NCI-H2171 treated with DMSO at 0.1 percent for 48 hours (cell line): Measurements from ENCODE around the gene CMSS1.

Experiments
- DNase-seq: peaks from one replicate; lab custom pipeline; 2025; lab: John Stamatoyannopoulos, UW

The CMSS1 gene

DNA sequence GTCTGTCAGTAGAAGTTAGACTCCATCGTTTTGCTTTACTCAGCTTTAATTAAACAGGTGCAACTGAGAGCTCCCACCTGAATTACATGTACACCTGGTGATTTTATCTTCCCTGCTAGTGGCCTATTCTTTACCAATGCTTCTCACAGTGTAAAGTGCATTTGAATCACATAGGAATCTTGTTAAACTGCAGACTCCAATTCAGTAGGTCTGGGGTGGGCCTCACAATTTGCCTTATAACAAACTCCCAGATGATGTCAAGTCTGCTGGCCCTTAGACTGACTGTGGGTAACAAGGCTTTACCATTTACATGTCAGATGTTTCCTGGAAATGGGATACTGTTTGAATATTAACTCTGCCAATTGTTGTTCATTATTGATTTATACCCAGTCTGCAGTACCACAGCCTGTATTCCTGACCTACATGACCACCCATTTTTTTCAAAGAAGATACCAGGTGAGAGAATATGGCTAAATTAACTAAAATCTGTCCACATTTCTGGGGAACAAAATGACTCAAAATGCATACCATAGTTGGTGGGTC lies 37.2 kb downstream of the CMSS1 start:
- no peak for DNase-seq

DNA sequence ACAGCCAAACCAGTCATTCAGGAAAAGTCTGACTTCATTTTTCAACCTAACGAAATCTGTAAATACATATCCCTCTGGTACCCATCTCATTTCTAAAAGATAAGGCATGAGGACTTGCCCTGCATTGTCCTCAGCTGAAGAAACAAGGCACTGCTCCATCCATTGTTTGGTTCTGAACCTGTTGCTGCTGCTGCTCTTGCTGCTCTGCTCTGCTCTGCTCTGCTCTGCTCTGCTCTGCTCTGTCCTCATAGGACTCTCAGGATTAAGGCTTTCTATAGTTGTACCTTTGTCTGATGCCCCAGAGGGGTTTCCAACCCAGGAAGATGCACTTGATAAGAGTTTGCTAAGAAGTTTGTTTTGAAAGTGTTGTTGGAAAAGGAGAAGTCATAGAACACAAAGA lies 38.2 kb downstream of the CMSS1 start:
- no peak for DNase-seq

DNA sequence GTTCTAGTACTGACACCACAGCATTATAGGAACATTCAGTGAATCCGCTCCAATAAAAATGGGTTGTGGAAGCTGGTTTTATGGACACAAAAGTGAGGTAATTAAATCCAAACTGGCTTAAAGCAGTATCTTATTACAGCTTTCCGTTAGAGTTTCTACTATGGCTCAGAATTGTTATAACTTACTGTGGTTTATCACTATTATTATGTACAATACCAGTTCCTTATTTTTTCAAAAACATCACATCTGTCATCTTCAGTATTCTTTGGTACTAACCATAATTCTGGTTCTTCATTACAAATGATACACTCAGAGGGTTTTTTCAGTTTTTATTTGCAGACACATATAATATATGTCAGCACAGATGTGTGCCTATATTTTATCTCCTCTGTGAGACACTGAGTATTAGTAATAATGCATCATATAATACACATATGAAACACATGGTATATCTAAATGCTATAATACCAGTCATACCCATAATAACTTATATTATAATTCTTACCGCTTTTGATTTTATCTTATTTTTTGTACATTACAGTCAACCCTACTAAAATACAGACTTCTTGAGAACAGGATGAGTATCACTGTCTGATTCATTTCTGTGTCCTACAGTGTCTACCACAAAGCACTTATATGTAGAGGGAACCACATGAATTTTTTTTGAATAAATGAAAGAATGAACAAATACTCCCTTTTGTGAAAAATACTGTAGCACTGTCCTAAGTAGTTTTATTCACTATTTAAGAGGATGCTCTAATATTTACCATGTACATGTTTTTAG lies 39.0 kb downstream of the CMSS1 start:
- DNase-seq = no peak

DNA sequence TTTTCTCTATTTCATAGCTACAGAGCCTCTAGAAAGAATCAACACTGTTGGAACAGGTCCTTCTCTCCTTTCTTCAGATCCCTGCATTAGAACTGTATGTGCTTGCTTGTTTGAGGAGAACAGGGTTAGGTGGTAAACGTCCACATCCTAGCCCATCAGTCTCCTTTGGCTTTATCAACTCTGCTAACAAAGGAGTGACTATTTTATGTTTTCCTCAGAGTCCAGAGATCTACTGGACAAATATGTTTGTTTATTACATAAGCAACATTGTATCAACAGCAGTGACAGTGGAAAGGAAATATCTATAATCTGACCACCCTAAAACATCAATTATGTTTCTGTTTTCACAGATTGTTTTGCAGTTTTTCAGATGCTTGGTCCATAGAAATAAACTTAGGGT lies 39.6 kb downstream of the CMSS1 start:
- no peak for DNase-seq

DNA sequence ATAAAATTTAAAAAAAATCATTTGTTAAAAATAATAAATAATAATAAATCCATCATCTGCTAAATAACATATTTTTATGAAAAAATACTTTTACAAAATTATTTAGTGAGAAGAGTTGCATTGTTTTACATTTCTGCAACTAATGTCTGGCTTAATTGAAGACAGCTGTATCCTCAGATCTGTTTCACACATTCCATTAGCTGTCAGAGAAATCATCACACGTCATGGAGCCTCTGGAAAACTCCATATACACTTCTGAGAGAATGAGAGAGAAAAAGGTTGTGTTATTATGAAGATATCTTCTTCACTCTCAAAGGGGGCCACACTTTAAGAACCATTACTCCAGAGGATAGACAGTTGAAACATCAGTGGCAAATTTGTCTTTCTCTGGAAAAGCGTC lies 40.8 kb downstream of the CMSS1 start:
- no peak for DNase-seq

DNA sequence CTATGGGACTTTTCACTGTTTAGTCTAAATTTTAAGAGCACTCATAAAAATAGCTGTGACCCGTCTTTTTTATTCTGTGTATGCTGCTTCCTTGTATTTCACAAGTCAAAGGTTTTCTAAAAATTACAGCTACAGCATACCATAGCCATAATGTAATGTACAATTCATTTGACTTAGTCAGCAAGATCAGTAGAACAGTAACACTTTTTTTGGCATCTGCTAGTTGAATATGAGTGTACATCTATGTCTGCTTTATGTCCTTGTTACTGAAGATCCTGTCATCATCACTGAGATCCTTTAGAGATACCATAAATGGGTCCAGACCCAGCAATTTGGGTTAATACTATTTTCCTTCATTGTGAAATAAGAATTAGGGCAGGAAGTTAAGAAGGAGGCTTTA lies 42.2 kb downstream of the CMSS1 start:
- DNase-seq = no peak

DNA sequence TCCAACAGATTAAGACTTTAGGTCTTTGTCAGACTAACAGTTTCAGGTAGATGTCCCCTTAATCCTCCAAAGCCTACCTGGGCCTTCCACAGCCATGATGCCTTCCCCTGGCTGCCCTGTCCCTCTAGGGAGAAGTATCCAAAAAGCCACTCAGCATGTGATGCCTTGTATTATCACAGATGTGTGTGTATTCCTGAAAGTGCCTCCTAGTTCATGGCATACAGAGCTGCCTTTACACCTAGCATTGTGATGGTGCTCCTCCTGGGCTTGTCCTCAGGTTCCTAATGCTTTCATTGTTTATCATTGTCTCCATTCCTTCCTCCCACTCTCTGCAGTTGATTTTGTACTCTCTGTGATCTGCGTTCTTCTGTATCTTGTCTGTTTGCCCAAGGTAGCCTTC lies 43.6 kb downstream of the CMSS1 start:
- DNase-seq = no peak

DNA sequence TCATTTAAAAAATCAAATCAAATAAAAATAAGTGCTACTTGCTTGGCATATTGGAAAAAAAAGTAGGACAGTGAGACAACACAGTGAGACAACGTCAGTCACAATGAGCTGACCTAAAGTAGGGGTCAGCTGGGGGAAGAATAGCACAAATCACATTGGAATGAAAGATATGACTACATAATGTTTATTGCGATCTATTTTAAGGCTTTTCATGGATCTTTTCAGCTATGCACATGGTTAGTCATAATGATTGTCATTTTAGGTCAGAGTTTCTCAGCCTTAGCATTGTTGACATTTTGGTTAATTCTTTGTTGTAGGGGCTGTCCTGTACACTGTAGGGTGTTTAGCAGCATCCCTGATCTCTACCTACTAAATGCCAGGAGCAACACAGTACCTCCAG lies 44.5 kb downstream of the CMSS1 start:
- no peak for DNase-seq

DNA sequence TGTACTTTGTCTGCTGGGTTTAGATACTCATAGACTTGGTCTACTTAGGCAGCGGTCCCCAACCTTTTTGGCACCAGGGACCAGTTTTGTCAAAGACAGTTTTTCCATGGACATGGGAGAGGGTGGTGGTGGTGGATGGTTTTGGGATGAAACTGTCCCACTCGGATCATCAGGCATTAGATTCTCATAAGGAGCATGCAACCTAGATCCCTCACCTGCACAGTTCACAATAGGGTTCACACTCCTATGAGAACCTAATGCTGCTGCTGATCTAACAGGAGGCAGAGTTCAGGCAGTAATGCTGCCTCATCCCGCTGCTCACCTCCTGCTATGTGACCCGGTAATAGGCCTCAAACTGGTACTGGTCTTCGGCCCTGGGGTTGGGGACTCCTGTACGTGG lies 45.3 kb downstream of the CMSS1 start:
- DNase-seq = no peak

DNA sequence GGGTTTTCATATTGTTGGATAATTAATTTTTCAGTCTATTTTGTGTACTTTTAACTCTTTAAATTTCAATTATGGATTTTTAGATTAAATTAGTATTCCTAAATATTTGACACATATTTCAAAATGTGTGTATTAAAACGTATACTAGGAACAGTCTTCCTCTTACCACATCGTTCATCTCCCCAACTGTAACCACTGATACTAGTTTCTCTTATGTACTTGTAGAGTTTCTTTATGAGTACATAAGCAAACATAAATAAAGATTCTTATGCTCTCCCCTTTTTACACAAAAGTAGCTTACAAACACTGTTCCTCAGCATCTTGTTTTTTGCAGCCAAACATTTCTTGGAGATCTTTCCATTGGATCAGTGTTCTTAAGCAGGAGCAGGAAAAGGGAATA lies 45.9 kb downstream of the CMSS1 start:
- no peak for DNase-seq

DNA sequence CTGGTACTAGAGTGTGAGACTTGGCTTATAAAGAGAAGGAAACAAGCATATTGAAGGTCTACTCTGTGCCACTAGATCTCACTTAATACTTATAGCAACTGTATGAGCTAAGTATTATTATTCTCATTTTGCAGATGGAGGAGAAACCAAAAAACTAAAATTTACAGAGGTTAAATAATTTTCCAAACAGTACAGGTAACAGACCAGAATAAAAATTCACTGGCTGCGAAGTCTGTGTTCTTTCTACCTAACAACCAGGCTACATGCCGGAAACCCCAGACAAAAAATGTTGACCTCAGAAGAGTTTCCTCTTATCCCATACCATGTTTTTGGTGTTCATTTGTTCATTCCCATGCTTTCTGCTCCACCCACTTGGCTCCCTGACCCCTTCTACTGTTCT lies 46.6 kb downstream of the CMSS1 start:
- no peak for DNase-seq

DNA sequence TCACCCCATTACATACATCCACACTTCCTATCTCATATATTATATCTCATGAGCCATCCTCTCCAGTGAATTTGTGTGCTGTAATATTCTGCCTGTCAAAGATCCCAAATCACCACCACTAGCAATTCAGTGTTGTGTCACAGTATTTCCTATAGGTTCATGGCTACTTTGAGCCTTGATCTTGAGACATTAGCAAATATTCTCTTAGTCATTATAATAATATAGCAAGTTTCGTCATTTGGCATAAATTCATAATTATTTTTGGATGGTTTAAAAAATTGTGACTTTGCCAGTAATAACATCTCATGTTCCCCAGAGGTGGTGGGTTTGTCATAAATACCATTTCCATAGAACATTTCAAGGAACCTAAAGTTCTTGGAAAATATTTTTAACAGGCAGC lies 47.7 kb downstream of the CMSS1 start:
- DNase-seq = no peak

DNA sequence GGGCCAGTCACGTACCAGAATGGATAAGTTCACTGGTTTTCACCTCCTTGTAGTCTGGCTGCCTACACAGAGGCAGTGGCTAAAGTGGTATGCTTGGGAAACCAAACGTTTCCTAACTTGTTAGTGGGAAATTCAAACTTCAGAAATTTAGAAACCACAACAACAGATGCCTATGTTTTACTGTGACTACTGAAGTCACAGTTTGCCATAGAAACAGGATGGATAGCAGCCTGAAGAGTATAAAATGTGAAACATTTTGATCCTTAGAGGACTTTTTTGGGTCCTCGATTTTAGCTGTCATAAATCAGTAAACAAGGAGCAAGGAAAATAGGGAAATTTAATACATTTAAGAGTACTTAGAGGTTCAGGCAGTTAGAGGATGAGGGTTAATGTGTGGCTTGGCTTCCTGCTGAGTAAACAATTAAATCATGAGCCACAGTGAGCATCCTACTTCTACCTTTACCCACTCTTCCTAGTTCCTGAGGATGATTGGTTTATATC lies 48.6 kb downstream of the CMSS1 start:
- peak; percentile 73 for DNase-seq

DNA sequence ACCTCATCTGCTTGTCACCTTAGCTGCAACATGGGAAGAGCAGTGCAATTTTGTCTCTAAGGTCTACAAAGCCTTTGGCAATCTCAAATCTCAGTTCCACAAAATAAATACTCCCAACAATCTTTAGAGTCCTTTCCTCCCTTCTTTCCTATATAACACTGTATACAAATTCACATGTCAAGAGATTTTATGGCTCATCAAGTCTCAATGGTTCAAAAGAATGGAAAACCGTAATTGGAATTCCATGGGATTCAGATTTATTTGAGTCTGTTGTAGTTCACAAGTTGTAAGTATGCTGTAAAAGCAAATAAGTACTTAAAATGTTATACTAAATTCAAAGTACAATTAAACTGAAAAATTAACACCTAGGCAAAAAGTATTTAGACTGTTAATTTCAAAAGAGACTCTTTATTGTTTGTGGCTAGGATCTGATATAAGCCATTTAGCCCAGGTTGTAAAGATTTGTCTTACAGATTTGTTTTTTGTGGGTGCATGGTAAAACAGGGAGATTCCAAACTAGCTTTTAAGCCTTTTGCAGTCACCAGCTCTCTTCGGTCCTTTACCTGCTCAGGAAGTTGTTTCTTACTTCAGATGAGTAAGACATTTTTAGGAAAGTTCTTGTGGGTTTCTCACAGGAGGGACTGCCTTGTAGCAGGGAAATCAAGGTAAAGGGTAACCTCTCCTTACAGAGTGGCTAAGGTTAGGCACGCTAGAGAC lies 50.1 kb downstream of the CMSS1 start:
- DNase-seq = no peak

DNA sequence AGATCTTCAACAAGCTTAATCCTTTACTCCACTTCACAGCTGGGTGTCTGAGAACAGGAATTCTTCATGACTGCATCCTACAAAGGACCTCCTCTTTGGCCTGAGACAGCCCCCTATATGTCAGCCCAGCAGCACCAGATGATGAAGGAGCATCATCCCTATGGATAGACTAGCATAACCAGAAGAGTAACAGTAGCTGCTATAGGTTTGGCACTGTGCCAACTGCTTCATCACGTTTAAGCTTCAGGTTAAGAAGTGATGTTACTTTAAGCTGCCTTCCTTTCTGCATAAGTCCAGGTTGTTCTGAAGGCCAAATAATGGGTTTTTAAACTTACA lies 50.6 kb downstream of the CMSS1 start:
- DNase-seq = peak; percentile 37

DNA sequence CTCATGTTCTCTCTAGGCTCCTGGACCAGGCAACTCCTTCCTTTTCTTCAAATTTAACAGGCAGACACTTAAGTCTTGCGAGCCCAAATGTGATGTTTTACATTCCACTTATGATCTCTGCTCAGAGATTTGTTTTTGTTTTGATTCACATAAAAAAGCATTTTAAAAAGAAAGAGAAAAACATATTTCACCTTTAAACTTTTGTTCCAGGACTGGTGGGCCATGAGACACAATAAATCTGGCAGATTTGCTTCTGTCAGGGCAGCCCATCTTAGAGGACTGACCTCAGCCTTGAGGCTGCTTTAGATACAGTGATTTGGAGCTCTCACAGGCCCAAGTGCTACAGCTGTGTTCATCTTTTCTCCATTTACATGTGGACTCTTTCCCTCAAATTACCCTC lies 52.0 kb downstream of the CMSS1 start:
- DNase-seq = no peak

DNA sequence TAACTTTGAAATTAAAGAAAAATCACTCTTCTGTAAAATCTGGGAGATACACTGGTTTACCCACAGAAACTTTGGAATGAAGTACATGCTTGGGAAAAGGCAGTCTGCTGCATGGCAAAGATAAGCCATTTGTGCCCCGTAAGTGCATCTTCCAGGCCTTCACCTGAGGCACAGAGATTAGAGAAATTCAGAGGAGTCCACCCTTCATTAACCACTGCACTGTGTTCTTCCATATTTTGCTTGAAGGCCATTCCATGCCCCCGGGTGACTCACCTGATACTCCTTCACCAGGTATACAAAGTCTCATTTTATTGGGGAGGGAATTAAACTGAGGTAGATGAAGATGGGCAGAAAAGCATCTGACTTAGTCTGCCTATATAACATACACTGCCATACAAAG lies 53.0 kb downstream of the CMSS1 start:
- DNase-seq = no peak

DNA sequence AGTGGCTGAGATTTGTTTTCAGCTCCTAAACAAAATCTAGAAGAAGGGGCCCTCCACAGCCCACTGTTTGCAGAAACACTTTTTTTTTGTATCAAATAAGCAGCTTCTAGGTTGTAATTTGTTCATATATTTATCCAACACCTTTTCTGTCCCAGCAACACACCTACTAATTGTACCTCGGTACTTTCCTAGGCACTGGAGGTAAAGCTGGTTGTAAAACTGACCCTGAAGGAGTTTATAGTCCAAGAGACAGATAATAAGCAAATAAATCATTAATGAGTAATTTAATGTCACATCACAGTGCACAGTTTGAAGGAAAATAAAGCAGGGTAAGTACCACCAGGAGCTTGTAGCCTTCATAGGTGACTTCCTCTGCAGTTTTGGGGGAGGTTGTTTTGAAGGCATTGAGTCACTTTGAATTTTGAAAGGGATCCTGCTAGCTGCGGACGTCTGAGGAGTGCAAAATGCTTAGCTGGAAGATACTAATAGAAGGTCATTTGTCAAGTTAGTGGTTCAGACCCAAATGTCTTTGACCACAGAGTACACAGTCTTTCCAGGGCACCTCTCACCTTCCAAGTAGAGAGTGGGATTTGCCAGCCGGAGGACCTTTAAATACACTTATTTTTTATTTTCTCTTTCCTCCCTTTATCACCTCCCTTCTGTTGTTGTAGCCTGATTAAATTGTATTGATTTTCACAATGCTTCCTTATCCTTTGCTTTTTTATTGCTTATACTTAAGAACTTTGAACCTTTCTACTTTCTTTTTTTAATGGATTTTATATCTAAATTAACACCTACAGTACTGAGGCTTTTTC lies 53.8 kb downstream of the CMSS1 start:
- DNase-seq = no peak

DNA sequence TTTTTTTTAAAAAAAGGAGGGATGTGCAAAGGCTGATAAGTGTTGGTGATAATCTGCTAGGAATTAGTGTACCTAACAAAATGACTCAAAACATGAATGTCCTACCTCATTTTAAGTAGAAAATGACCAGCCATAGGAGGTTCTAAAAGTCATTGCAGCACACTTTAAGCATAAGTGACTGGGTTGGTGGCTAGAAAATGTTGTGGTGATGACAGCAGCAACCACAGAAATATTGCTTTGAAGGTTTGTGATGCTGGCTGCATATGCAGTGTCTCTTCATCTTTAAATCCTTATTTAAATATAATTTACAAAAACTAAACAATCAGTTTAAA lies 55.2 kb downstream of the CMSS1 start:
- DNase-seq = no peak

DNA sequence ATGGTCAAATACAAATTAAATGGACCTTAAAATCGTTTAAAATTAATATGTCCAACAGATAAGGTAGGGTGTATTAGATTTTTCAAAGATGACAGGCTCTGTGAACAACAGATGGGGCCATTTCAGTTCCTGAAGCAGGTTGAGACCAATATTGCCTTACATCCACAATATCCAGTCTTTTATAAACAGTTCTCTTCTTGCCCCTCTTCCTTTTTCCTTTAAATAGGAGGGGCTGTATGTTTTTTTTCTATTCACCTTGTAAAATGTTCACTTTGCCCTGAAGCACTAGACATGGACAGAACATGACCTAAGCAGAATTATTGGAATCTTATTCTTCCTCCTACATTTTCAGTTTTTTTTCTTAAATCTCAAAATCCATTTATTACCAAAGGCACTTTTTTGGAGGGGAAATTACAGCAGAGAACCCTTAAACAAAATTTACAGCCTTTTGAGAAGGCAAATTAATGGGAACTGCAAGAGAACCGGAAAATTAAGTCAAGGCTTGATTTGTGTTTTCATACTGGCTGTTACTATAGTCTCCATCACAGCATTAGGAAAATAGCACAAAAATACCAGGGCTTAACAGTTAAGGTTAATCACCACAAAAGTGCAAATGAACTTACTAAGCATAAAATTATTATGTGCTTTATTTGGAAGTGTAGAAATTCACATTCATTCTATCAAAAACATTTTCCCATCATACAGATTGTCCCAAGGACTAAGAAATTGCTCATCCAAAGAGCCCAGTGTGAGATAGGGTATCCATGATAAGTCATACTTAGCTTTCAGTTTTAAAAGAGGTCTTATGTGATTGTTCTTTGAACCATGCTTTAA lies 55.8 kb downstream of the CMSS1 start:
- peak; percentile 16 for DNase-seq

DNA sequence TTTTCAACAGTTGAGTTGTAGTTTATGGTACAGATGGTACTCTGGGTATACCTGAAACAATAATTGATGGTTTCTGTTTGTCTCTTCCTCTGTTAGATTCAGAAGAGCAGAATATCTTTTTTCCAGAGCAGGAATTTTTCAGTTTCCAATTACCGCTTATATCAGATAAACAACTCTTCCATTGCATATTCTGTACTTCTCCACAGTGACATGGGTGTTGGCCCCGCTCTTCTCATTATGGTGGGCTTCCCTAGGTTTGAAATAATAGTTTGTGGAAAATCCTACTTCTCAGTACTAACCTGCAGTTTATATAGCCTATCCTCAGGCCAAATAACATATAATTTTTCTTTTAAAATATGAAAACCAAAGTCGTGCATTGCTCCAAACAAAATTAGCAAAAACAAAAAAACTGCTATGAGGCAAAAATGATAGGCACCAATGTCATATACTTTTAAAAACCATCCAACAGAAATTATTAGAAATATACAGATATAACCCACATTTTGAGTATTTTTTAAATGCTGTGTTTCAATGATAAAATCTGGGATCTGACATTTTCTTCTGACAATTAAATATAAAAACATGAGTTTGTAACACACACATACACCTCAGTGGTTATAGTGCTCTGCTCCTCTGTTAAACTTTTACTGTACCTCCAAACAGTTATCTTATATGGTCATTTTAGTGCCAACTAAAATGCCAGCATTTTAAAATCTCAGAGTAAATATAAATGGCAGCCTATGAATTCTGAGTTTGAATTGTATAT lies 56.8 kb downstream of the CMSS1 start:
- DNase-seq = no peak
